GM19395 (cell line): ENCODE data around the gene SMTNL1.
"Not testable (repeated sequence)": the region's sequence is repeated elsewhere in the genome, so short reads cannot be mapped to it uniquely, and the experiment has no call there.

Experiments
- ATAC-seq: cut with Tn5 transposase; IDR thresholded peaks from one replicate; pipeline ENCODE4 v1.9.1; 2021; ENCODE audit warnings: mild to moderate bottlenecking, moderate library complexity; ENCODE audit not compliant: unreplicated experiment

The SMTNL1 gene

GRCh38 chr11:57508341-57509170 is 28.8 kb upstream of the SMTNL1 start:
- no peak for ATAC-seq

GRCh38 chr11:57511741-57512430 is 25.5 kb upstream of the SMTNL1 start:
- ATAC-seq = no peak

DNA sequence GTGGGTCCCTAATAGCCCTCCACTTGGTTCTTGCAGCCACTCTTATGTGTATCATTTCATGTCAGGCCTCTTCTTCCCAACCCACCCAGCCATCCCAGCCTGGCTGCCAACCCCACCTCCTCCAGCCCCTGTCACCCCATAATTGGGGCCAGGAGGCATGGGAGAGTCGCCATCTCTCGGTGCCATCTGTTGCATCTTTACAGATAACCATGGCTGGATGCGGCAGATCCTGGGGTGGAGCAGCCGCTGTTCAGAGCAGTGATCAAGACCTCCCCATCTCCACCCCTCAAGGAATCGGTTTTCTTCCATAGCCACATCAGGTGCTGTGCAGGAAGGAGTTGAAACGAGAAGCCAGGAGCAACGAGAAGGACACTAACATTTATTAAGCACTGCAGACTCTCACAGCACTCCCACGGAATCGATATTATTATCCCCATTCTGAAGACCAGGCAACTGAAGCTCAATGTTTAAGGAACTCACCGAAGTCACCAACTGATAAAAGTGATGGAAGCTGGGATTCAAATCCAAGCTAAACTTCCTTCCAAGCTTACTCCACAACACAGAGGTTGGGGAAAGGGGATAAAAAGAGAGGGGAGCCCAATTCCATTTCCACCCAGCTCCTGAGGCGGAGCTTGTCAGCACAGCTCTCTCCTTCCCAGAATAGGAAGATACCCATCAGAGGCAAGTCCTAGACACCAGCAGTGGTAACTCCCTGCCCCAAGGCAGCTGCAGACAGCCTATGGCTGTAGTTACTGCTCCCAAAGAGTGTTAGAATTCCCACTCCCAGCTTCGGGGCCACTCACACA is 24.5 kb upstream of the SMTNL1 start:
- ATAC-seq = no peak

GRCh38 chr11:57513452-57513795 is 24.0 kb upstream of the SMTNL1 start:
- ATAC-seq = no peak

DNA sequence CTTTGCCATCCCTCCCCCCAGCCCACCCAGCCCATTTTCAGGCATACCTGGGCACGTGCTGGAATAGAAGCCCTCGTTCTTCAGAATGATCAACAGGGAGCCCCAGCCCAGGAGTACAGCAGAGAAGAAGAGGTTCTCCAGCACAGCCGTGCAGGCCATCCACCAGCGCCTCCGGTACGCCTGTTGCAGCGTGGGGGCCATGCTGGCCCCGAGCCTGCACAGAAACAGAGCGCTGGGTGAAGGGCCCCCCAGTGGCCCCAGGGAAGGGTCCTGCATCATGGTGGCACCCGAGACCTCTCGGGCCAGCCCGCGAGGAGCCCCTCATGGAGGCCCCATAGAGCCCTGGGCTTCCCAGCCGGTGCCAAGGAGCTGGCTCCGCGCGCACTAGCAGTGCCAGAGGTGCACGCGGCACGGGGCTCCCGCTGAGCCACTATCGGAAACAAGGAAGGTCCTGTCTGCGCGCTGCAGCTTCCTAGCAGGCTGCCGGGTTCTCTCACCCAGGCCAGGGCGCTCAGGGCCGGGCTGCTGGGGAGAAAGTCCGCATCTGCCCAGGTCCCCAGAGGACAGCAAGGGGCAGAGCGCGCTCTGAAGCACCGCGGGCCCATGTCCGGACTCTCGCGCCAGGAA is 23.4 kb upstream of the SMTNL1 start:
- peak; percentile 36 for ATAC-seq

- peak; percentile 47 for ATAC-seq
Observed at GRCh38 chr11:57514538-57515331, 22.7 kb upstream of the SMTNL1 start.

DNA sequence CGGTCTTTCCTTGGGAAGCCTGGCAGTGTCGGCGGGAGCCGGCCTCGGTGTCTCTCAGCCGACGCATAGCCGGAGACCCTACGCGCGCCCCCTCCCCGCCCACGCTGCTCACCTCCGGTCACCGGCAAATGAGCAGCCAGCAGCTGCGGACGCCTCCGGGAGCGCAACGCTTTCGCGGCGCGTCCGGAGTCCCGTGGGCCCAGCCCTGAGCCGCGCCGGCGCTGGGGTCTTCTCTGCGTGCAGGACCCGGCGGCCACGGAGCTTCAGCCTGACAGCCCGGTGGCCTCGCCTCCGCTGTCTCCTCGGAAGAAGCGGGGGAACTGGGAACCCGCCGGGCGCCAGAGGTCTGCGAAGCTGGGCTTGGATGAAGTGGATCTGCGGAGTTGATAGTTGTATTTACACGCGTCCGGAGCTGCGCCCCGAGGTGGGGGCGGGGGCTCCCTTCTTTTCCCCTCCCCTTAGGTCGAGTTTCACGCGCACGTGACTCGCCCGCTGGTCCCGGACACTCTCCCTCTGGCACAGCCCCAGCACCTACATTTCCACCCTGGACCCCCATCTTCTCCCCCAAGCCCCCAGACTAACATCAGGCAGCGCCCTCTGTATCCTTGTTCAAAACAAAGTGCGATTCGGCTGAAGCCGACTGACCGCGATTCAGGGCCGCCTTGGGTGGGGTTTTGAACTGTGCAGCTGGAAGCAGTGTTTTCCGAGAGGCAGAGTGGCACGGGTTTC is 21.9 kb upstream of the SMTNL1 start, which contains the start of gene SLC43A1:
SLC43A1 (minus strand) TSS at position 371 of the 729 bp plus-strand sequence. CDS start 1,591 bp downstream, outside the sequence.
- ATAC-seq = peak; percentile 53

DNA sequence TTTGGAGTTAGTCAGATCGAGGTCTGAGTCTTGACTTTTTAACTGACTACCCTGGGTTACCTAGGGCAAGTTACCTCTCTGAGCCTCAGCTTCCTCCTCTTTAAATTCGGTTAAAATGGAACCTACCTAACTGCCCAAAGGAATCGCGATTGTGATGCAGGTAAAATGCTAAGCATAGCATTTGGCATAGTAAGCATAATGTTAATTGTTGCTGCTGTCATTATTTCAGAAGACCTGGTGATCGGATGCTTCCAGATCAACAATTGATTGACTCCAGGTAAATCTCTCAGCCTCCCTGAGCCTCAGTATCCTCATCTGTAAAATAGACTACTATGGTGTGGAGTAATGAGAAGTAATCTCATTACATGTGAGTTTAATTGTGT is 21.3 kb upstream of the SMTNL1 start:
- no peak for ATAC-seq

DNA sequence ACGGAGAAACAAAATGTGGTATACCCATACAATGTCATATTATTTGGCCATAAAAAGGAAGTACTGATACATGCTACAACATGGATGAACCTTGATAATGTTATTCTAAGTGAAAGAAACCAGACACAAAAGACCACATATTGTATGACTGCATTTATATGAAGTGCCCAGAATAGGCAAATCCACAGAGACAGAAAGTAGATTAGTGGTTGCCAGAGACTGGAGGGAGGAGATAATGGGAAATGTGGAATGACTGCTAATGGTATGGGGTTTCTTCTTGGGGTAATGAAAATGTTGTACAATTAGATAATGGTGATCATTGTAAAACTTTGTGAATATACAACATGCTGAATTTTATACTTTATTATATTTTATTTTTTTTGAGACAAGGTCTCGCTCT is 16.3 kb upstream of the SMTNL1 start:
- ATAC-seq = no peak

GRCh38 chr11:57523419-57523818 is 14.0 kb upstream of the SMTNL1 start:
- ATAC-seq = no peak

GRCh38 chr11:57527056-57527631 is 10.3 kb upstream of the SMTNL1 start:
- ATAC-seq = no peak

DNA sequence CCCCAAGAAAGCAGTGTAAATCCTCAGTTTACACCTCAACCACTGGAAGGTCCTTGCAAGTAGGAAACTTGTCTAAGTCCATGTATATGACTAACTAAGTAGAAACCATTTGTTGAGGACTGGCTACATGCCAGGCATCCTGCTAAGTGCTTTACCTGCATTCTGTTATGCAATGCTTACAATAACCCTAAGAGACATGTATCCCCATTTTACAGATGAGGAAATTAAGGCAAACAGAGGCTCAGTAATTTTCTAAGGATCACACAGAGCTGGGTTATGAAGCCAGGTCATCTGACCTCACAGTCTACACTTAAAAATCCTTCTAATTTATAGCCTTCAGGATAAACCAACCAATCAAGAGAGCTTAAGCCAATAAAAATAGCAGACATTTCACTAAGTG is 8.4 kb upstream of the SMTNL1 start:
- ATAC-seq = no peak

DNA sequence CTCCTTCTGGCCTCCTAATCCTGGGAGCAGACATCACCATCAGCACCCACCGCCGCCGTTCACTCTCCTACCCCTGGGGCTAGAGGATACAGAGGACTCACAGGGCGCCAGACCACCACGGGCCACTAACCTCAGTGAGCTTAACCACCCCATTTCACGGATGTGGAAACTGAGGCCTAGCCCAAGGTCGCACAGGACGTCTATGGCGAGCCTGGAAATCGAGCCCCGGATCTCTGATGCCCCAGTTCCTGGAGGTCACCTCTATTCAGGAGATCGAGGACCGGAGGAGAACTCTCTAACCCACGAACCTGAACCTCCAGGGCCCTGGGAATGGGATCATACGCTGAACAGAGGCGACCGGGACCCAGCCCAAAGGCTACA is 7.2 kb upstream of the SMTNL1 start:
- no peak for ATAC-seq

- ATAC-seq = peak; percentile 98
Observed at GRCh38 chr11:57530596-57531507, 6.5 kb upstream of the SMTNL1 start, which contains the start of gene TIMM10. Gene TIMM10, minus strand, starts transcription at chr11:57530754. Its CDS starts 565 bp downstream, at chr11:57530189.

GRCh38 chr11:57534449-57534848 is 2.9 kb upstream of the SMTNL1 start:
- not testable (repeated sequence) for ATAC-seq

GRCh38 chr11:57539342-57539741 is 1.9 kb downstream of the SMTNL1 start:
- ATAC-seq = no peak

GRCh38 chr11:57541169-57541568 is 3.8 kb downstream of the SMTNL1 start:
- ATAC-seq = no peak

GRCh38 chr11:57542582-57542981 is 5.2 kb downstream of the SMTNL1 start:
- ATAC-seq = no peak
